Measurements from ENCODE around the gene GMEB1. TPM values are rescaled to one million over a fixed set of nuclear protein-coding genes. Genes with fewer than 3 reads are reported as not detected.

The GMEB1 gene
- total and polyA plus RNA-seq, 2 experiments from 2014 or later = 13.3 to 20.2 TPM

DNA sequence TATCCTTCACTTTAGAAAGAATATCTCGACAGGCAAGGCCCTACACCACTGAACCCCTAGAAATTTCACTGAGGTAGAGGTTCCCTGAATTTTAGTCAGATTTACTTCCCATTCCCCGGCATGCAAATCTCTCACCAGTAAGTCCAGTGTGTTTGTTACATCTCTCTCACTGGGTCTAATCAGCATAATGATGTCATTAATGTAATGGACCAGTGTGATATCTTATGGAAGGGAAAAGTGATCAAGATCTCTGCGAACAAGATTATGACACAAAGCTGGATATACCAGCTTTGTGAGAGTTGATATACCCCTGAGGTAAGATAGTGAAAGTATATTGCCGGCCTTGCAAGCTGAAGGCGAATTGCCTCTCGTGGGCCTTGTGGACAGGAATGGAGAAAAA lies 12.2 kb upstream of the GMEB1 start (continued):
- TF ChIP-seq ETS1 (IDR thresholded peaks at IDR 0.05) (no peak), ZNF331 (CRISPR knock-in tag; IDR thresholded peaks at IDR 0.05; ENCODE audit: low read depth) (no peak), JUNB (IDR thresholded peaks at IDR 0.05; ENCODE audit: unreplicated experiment) (no peak), ZNF114 (CRISPR knock-in tag; IDR thresholded peaks at IDR 0.05) (no peak), EZH2phosphoT487 (IDR thresholded peaks at IDR 0.05; ENCODE audit: unreplicated experiment) (no peak), CREB1 (CRISPR knock-in tag; IDR thresholded peaks at IDR 0.05; ENCODE audit: low read depth) (no peak), ZNF462 (CRISPR knock-in tag; IDR thresholded peaks at IDR 0.05) (no peak), EZH2 (IDR thresholded peaks at IDR 0.05; ENCODE audit: low read depth, unreplicated experiment) (no peak)

Data from GM23338 (cell line).